ENCODE measurements around the gene RBCK1.

The RBCK1 gene

GRCh38 chr20:399182-399707 lies 8.9 kb upstream of the RBCK1 start:
- DNase-seq (ENCODE audit: low read depth) = no peak

GRCh38 chr20:400128-400453 lies 8.0 kb upstream of the RBCK1 start:
- no peak for DNase-seq (ENCODE audit: low read depth)

GRCh38 chr20:400454-401275 lies 7.4 kb upstream of the RBCK1 start:
- DNase-seq (ENCODE audit: low read depth) = no peak

DNA sequence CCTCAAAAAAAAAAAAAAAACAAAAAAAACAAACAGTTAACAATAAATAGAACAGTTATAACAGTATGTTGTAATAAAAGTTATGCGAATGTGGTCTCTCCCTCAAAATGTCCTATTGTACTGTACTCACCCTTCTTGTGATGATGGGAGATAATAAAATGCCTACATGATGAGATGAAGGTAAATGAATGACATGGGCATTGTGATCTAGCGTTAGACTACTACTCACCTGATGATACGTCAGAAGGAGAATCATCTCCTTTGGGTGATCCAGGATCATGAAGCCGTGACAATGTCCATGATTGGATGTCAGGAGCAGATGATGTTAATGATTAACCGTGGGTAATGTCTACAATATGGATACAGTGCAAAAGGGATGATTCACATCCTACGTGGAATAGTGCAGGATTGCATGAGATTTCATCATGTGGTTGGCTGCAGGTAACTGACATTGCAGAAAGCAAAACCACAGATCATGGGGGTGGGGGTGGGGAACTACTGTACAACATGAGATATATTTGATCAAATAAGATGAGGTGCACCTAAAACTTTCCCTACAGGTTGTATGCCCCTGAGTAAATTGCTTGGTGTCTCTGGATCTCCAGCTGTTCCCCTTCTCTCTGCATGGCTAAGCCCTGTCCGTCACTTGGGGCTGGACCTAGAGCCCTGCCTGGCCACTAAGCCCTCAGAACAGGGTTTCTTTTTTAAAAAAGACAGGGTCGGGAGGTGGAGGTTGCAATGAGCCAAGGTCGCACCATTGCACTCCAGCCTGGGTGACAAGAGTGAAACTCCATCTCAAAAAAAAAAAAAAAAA lies 6.2 kb upstream of the RBCK1 start:
- DNase-seq (ENCODE audit: low read depth) = no peak

DNA sequence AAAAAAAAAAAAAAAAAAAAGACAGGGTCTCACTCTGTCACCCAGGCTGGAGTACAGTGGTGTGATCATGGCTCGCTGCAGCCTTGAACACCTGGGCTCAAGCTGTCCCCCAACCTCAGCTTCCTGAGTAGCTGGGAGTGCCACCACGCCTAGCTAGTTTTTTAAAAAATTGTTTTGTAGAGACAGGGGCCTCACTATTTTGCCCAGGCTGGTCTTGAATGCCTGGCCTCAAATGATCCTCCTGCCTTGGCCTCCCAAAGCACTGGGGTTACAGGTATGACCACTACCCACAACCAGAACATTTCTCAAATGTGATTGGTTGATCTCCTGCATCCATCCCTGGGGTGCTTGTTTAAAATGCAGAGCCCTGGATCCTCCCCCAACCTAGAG lies 5.6 kb upstream of the RBCK1 start:
- no peak for DNase-seq (ENCODE audit: low read depth)

DNA sequence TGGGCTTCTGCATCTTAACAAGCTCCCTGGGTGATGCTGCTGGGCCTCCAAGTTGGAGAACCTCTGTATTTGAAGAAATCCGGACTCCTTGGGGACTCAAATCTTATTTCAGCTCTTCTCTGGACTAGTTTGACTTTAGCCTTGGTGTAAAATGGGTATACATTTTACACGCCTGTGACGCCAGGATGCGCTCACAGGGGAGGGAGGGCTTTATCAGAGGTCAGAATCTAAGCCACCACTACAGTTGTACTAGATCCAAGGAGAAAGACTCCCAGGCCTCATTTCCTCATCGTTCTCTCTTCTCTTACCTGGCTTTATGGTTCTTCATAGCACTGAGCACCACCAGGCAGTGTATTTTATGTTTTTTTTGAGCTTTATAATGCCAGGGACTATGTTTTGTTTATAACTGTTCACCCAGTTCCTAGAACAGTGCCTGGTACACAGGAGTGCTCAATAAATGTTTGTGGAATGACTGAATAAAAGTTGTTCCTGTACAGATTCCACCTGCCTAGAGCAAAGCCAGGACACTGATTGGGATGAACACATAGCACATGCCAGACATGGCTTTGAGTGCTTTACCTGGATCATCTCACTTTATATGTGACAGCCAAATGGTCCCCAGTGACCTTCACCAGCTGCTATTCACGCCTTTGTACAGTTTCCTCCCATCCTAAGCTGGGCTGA lies 5.1 kb upstream of the RBCK1 start:
- DNase-seq (ENCODE audit: low read depth) = no peak

- no peak for DNase-seq (ENCODE audit: low read depth)
Measured at GRCh38 chr20:403582-403957, 4.5 kb upstream of the RBCK1 start.

- no peak for DNase-seq (ENCODE audit: low read depth)
Measured at GRCh38 chr20:404088-404487, 4.0 kb upstream of the RBCK1 start.

DNA sequence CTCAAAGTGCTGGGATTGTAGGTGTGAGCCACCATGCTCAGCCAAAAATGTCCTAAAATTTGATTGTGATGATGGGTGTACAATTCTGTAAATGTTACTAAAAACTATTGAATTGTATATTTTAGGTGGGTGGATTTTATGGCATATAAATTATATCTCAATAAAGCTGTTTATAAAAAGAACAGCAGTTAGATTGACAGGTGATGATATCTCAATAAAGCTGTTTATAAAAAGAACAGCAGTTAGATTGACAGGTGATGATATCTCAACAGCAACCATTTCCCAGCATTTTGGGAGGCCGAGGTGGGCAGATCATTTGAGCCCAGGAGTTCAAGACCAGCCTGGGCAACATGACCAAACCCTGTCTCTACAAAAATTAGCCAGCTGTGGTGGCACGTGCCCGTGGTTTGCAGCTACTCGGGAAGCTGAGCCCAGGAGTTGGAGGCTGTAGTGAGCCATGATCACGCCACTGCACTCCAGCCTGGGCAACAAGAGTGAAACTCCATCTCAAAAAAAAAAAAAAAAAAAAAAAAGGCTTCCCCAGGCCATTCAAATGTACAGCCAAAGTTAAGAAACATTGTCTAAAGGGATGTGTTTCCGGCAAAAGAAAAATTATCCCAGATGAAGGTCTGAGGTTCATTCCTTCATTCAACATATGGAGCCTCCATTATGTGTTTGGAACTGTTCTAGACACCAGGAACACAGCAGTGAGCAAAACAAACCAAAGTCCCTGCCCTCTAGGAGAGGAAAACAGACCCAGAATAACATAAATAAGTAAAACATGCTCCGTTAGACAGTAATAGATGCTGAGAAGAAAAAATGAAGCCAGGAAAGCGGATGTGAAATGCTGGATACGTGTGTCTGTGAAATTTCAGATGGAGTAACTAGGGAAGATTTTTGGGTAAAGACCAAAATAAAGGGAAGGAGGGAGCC lies 1.6 kb upstream of the RBCK1 start:
- no peak for DNase-seq (ENCODE audit: low read depth)

DNA sequence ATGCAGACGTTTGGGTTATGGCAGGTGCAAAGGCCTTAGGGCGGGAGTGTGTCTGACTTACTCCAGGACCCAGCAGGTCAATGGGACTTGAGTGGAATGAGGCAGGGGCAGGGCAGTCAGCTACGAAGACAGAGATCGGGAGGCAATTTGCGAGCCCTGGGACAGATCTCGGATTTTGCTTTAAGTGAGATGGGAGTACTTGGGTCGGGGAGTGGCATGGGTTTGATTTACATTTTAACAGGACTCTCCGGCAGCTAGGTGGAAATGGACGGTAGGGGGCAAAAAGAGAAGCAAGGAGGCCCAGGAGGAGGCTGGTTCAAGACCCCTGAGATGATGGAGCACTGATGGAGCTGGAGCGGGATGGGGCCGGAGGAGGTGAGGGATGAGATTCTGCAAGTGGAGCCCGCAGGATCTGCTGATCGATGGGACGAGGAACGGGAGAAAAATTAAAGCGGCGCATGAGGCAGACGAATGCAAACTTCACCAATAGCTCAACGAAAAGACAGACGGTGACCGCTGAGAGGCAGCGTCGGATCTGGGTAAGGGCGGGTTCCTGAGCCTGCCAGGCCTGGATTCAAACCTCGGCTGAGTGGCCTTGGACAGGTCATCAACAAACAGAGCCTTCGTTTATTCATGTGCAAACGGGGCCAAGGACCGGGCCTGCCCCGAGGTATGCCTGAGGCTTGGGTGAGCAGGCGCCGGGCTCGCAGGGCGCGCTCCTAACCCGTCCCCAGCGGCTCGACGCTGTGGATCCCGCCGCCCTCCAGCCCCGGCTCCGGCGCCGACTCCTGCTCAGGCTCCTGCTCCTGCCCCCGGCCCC lies 756 bp upstream of the RBCK1 start:
- no peak for DNase-seq (ENCODE audit: low read depth)

- no peak for DNase-seq (ENCODE audit: low read depth)
Measured at GRCh38 chr20:408843-409696, 971 bp downstream of the RBCK1 start.

- no peak for DNase-seq (ENCODE audit: low read depth)
Measured at GRCh38 chr20:409697-410559, 1.8 kb downstream of the RBCK1 start.

DNA sequence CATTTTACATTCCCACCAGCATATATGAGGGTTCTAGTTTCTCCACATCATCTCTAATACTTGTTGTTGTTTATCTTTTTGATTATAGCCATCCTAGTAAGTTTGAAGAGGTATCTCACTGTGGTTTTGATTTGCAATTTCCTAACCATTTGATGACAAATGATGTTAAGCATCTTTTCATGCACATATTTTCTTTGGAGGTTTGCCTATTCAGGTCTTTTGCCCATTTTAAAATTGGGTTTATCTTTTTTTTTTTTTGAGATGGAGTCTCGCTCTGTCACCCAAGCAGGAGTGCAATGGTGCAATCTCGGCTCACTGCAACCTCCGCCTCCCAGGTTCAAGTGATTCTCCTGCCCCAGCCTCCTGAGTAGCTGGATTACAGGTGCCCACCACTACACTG lies 4.0 kb downstream of the RBCK1 start:
- DNase-seq (ENCODE audit: low read depth) = no peak

GRCh38 chr20:414161-414560 lies 6.1 kb downstream of the RBCK1 start:
- no peak for DNase-seq (ENCODE audit: low read depth)

- no peak for DNase-seq (ENCODE audit: low read depth)
Measured at GRCh38 chr20:415820-416322, 7.8 kb downstream of the RBCK1 start.

DNA sequence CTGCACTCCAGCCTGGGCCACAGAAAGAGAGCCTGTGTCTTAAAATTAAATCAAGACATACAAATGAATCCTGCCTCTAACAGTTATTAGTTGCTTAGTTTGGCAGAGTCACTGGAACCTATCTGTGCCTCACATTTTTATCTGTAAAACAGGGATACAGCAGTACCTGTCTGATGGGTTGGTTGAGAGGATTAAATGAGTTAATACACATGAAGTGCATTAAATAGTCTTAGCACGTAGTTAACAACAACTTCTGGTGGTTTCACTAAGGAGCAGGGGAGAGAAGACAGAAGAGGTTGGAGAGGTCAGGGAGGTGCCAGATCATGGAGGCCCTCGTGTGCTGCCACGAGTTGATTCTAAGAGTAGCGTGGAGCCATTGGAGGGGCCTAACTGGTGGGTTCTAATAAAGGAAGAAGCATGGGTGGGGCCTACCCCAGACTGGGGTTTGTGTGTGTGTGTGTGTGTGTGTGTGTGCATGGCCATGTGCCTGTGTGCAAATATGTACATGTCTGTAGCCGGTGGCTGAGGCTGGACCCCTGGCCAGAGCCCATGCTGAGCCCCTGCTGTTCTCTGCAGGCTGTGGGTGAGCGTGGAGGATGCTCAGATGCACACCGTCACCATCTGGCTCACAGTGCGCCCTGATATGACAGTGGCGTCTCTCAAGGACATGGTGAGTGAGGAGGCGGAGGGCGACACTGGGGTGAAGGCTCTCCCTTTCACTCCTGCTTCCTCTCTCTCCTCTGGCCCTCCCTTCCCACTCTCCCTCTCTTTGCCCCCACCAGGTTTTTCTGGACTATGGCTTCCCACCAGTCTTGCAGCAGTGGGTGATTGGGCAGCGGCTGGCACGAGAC lies 9.1 kb downstream of the RBCK1 start:
- no peak for DNase-seq (ENCODE audit: low read depth)

DNA sequence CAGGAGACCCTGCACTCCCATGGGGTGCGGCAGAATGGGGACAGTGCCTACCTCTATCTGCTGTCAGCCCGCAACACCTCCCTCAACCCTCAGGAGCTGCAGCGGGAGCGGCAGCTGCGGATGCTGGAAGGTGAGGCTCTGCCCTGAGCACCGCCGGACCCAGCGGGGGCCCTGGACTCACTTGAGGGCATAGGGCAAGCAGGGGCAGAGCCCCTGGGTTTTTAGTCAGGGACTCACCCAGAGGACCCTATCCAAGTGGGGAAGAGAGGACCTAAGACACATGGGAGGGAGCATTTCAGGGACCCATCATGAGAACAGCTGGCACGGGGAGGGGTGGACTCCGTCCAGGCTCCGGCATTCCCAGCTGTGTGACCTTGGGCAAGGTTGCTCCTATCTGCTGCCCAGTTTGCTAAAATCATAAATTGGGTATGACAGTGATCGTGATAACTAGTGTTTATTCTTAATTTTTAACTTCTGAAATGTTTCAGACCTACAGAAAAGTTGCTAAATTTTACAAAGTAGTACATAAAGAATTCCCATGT lies 9.8 kb downstream of the RBCK1 start:
- DNase-seq (ENCODE audit: low read depth) = no peak
